Measurements from ENCODE around the gene CCDC81.
"Not testable (repeated sequence)": the region's sequence is repeated elsewhere in the genome, so short reads cannot be mapped to it uniquely, and the experiment has no call there.

CCDC81 gene

DNA sequence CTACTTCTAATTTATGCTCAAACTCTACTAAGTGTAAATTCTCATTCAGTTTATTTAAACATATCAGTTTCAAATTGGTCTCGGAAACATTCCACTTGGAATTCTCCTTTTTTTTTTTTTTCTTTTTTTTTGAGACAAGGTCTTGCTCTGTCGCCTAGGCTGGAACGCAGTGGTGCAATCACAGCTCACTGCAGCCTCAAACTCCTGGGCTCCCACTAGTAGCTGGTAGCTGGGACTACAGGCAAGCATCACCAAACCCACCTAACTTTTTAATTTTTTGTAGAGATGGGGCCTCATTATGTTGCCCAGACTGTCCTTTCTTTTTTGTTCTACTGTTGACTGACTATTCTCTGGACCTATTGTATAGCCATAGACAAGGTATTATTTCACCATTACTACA lies 33.3 kb upstream of the CCDC81 start:
- Histone ChIP-seq H3K4me3 (ENCODE audit: low read length) (no peak overlapping the region), H4K20me1 (ENCODE audit: control insufficient read depth, insufficient read depth, low read depth, low read length) (no peaks in the 10 kb centered on the region), H3K4me2 (ENCODE audit: low read length) (no peak overlapping the region), H3K9me2 (replicated peaks; ENCODE audit: control insufficient read depth, low read length) (no peaks in the 10 kb centered on the region), H3K27ac (ENCODE audit: low read depth, low read length) (no peak overlapping the region), H3K27me3 (ENCODE audit: control insufficient read depth, low read length) (no peaks in the 10 kb centered on the region), H3K79me2 (ENCODE audit: control insufficient read depth, low read length) (no peaks in the 10 kb centered on the region; the same call in none of the 2 replicates), H3F3A (ENCODE audit: control insufficient read depth, insufficient read depth) (no peaks in the 10 kb centered on the region), H3K9me3 (ENCODE audit: control insufficient read depth, insufficient read depth, low read length) (no peaks in the 10 kb centered on the region), H3K4me1 (ENCODE audit: control insufficient read depth, low read length) (no peaks in the 10 kb centered on the region), H3K36me3 (ENCODE audit: control insufficient read depth, low read length) (peaks cover 26% of the 10 kb centered on the region)
- TF ChIP-seq, protein P1, sequence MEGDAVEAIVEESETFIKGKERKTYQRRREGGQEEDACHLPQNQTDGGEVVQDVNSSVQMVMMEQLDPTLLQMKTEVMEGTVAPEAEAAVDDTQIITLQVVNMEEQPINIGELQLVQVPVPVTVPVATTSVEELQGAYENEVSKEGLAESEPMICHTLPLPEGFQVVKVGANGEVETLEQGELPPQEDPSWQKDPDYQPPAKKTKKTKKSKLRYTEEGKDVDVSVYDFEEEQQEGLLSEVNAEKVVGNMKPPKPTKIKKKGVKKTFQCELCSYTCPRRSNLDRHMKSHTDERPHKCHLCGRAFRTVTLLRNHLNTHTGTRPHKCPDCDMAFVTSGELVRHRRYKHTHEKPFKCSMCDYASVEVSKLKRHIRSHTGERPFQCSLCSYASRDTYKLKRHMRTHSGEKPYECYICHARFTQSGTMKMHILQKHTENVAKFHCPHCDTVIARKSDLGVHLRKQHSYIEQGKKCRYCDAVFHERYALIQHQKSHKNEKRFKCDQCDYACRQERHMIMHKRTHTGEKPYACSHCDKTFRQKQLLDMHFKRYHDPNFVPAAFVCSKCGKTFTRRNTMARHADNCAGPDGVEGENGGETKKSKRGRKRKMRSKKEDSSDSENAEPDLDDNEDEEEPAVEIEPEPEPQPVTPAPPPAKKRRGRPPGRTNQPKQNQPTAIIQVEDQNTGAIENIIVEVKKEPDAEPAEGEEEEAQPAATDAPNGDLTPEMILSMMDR (IDR thresholded peaks at IDR 0.05; ENCODE audit: low read depth, low read length, poor library complexity, severe bottlenecking) = no peak
- no peak for TF ChIP-seq EZH2phosphoT487 (IDR thresholded peaks at IDR 0.05; ENCODE audit: borderline replicate concordance, low read length)

DNA sequence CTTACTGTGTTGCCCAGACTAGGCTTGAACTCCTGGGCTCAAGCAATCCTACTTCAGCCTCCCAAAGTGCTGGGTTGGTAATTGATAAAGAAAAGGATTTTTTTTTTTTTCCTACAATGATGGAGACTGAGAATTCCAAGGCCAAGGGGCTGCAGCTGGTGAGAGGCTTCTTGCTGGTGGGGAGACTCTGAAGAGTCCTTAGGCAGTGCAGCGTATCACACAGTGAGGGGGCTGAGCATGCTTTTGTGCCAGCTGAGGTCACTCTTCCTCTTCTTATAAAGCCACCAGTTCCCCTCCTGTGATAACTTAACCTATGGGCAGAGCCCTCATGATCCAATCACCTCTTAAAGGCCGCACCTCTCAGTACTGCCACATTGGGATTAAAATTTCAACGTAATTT lies 28.2 kb upstream of the CCDC81 start:
- no peak overlapping the region for H3K4me3 ChIP-seq (ENCODE audit: low read length)
- no peak overlapping the region for H3K27ac ChIP-seq (ENCODE audit: low read depth, low read length)
- no peaks in the 10 kb centered on the region for H3K27me3 ChIP-seq (ENCODE audit: control insufficient read depth, low read length)
- no peaks in the 10 kb centered on the region for H4K20me1 ChIP-seq (ENCODE audit: control insufficient read depth, insufficient read depth, low read depth, low read length)
- no peaks in the 10 kb centered on the region for H3K4me1 ChIP-seq (ENCODE audit: control insufficient read depth, low read length)
- TF ChIP-seq, protein P1 (IDR thresholded peaks at IDR 0.05; ENCODE audit: low read depth, low read length, poor library complexity, severe bottlenecking) = no peak
- H3K79me2 ChIP-seq (ENCODE audit: control insufficient read depth, low read length) = no peaks in the 10 kb centered on the region; the same call in none of the 2 replicates
- no peaks in the 10 kb centered on the region for H3K9me2 ChIP-seq (replicated peaks; ENCODE audit: control insufficient read depth, low read length)
- no peaks in the 10 kb centered on the region for H3K9me3 ChIP-seq (ENCODE audit: control insufficient read depth, insufficient read depth, low read length)
- H3K36me3 ChIP-seq (ENCODE audit: control insufficient read depth, low read length) = peaks cover 13% of the 10 kb centered on the region
- H3F3A ChIP-seq (ENCODE audit: control insufficient read depth, insufficient read depth) = no peaks in the 10 kb centered on the region
- no peak overlapping the region for H3K4me2 ChIP-seq (ENCODE audit: low read length)

DNA sequence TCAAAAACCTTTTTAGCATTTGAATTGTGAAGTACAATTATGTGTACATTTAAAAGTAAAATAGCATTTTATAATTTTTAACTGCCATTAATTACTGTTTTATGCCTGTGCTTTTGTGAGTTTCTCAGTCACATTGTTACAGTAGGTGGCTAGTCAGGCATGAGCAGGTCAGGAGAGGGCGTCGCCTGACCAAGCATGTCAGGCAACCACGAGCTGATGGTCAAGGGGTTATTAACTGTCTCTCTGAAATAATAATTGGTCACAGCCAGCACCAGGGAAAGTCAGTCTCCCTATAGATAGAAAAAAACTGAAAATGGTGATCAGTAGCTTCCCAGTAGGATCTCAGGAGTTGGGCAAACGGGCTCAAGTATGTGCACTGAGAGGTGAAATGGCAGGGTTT lies 19.4 kb upstream of the CCDC81 start:
- 0 out of 2 replicates have a peak, but pooled peaks cover 3% of the 10 kb centered on the region for H3K27me3 ChIP-seq (ENCODE audit: control insufficient read depth, low read length)
- H3K27ac ChIP-seq (ENCODE audit: low read depth, low read length) = no peak overlapping the region
- TF ChIP-seq EZH2phosphoT487 (IDR thresholded peaks at IDR 0.05; ENCODE audit: borderline replicate concordance, low read length) = no peak
- TF ChIP-seq, protein P1 (IDR thresholded peaks at IDR 0.05; ENCODE audit: low read depth, low read length, poor library complexity, severe bottlenecking) = no peak
- no peaks in the 10 kb centered on the region for H3K4me1 ChIP-seq (ENCODE audit: control insufficient read depth, low read length)
- no peaks in the 10 kb centered on the region for H3F3A ChIP-seq (ENCODE audit: control insufficient read depth, insufficient read depth)
- no peaks in the 10 kb centered on the region for H3K36me3 ChIP-seq (ENCODE audit: control insufficient read depth, low read length)
- H3K9me2 ChIP-seq (replicated peaks; ENCODE audit: control insufficient read depth, low read length) = no peaks in the 10 kb centered on the region
- H3K9me3 ChIP-seq (ENCODE audit: control insufficient read depth, insufficient read depth, low read length) = no peaks in the 10 kb centered on the region
- no peak overlapping the region for H3K4me3 ChIP-seq (ENCODE audit: low read length)
- H4K20me1 ChIP-seq (ENCODE audit: control insufficient read depth, insufficient read depth, low read depth, low read length) = no peaks in the 10 kb centered on the region
- no peak overlapping the region for H3K4me2 ChIP-seq (ENCODE audit: low read length)
- H3K79me2 ChIP-seq (ENCODE audit: control insufficient read depth, low read length) = no peaks in the 10 kb centered on the region

DNA sequence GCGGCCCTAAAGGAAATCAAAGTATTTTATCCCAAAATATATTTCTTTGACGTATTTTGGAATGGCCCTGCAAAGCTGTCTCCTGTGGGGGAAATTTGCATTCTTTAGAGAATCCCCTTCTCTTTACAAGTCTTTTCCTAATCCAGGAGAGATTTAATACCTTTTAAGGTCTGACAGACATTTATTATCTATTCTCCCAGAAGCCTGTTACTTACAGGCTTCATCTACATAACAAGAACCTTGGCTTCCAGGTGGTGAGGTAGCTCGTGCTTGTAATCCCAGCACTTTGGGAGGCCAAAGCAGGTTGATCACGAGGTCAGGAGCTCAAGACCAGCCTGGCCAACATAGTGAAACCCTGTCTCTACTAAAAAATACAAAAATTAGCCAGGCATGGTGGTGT lies 17.3 kb upstream of the CCDC81 start:
- not testable (repeated sequence) for H3K9me3 ChIP-seq (ENCODE audit: control insufficient read depth, insufficient read depth, low read length); H3K79me2 ChIP-seq (ENCODE audit: control insufficient read depth, low read length); H3K27ac ChIP-seq (ENCODE audit: low read depth, low read length); H3K9me2 ChIP-seq (replicated peaks; ENCODE audit: control insufficient read depth, low read length); H4K20me1 ChIP-seq (ENCODE audit: control insufficient read depth, insufficient read depth, low read depth, low read length); H3K27me3 ChIP-seq (ENCODE audit: control insufficient read depth, low read length); H3K4me2 ChIP-seq (ENCODE audit: low read length); H3K4me1 ChIP-seq (ENCODE audit: control insufficient read depth, low read length); H3K4me3 ChIP-seq (ENCODE audit: low read length); H3F3A ChIP-seq (ENCODE audit: control insufficient read depth, insufficient read depth); H3K36me3 ChIP-seq (ENCODE audit: control insufficient read depth, low read length)
